ENCODE results near the gene RPS15. TPM values are rescaled to one million over a fixed set of nuclear protein-coding genes. Genes with fewer than 3 reads are reported as not detected.

Gene RPS15
- total and polyA plus RNA-seq, 3 experiments from 2014 or later: 1,485 to 2,756 (median 1,540) TPM

DNA sequence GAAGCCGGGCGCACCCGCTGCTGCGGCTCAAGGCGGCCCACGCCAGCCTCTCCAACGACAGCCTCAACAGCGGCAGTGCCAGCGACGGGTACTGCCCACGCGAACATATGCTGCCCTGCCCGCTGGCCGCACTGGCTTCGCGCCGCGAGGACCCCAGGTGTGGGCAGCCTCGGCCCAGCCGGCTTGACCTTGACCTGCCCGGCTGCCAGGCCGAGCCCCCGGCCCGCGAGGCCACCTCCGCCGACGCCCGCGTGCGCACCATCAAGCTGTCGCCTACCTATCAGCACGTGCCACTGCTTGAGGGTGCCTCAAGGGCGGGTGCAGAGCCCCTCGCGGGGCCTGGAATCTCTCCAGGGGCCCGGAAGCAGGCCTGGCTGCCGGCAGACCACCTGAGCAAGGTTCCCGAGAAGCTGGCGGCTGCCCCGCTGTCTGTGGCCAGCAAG is 27.8 kb downstream of the RPS15 start:
- POLR2A ChIA-PET: interaction anchor here (0.7 to 1.3 kb wide), 2 partner anchors 13 to 818 kb away, joined by 3 read pairs; no protein-coding TSS in a partner anchor

DNA sequence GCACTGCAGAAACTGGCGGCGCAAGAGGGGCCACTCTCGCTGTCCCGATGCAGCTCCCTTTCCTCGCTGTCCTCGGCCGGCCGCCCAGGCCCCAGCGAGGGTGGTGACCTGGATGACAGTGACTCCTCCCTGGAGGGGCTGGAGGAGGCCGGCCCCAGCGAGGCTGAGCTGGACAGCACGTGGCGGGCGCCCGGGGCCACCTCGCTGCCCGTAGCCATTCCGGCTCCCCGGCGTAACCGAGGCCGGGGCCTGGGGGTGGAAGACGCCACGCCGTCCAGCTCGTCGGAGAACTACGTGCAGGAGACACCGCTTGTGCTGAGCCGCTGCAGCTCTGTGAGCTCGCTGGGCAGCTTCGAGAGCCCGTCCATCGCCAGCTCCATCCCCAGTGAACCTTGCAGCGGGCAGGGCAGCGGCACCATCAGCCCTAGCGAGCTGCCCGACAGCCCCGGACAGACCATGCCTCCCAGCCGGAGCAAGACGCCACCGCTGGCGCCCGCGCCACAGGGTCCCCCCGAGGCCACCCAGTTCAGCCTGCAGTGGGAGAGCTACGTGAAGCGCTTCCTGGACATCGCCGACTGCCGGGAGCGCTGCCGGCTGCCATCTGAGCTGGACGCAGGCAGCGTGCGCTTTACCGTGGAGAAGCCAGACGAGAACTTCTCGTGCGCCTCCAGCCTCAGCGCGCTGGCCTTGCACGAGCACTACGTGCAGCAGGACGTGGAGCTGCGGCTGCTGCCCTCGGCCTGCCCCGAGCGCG is 28.4 kb downstream of the RPS15 start:
- Histone ChIP-seq H3K27me3 (ENCODE audit: insufficient read depth, low read length, poor library complexity, severe bottlenecking) (peaks cover 22% of the 10 kb centered on the region), H3K36me3 (ENCODE audit: insufficient read depth, low read length) (no peaks in the 10 kb centered on the region), H3K27ac (ENCODE audit: low read depth, low read length) (no peak overlapping the region), H3K9me3 (ENCODE audit: low read length) (no peaks in the 10 kb centered on the region), H3K4me3 (ENCODE audit: low read length) (no peak overlapping the region), H3K4me1 (ENCODE audit: insufficient read depth, low read length) (peaks cover 26% of the 10 kb centered on the region)
- CTCF ChIA-PET: interaction anchor here (0.8 to 1.6 kb wide), 5 partner anchors 9 to 48 kb away, joined by 3 to 5 read pairs (median 3); no protein-coding TSS in a partner anchor
- POLR2A ChIA-PET: interaction anchor here (1.3 kb wide), 1 partner anchor 13 kb away, joined by 3 read pairs; no protein-coding TSS in a partner anchor
- no peak for DNase-seq
- no peaks in the 10 kb centered on the region for H3K36me3 Mint-ChIP-seq
- H3K9me3 Mint-ChIP-seq: no peaks in the 10 kb centered on the region
- no peak overlapping the region for H3K4me3 Mint-ChIP-seq
- H3K4me1 Mint-ChIP-seq: peaks cover 0 to 14% (median 4%) of the 10 kb centered on the region in 3 donors
- H3K27me3 Mint-ChIP-seq: peaks cover 0 to 2% of the 10 kb centered on the region in 2 donors
- H3K27ac Mint-ChIP-seq: no peak overlapping the region

More for the DNA sequence above, 27.8 kb downstream of the RPS15 start:
- H3K9me3 ChIP-seq (ENCODE audit: low read length): no peaks in the 10 kb centered on the region
- Mint-ChIP-seq H3K36me3 (no peaks in the 10 kb centered on the region), H3K27me3 (peaks cover 0 to under 1% of the 10 kb centered on the region in 2 donors), H3K27ac (no peak overlapping the region), H3K4me1 (peaks cover 0 to 8% (median 2%) of the 10 kb centered on the region in 3 donors), H3K4me3 (no peak overlapping the region), H3K9me3 (no peaks in the 10 kb centered on the region)
- H3K36me3 ChIP-seq (ENCODE audit: insufficient read depth, low read length): no peaks in the 10 kb centered on the region
- DNase-seq: no peak
- CTCF ChIA-PET: interaction anchor here (0.8 to 1.6 kb wide), 5 partner anchors 10 to 48 kb away, joined by 3 to 5 read pairs (median 3); no protein-coding TSS in a partner anchor
- H3K27me3 ChIP-seq (ENCODE audit: insufficient read depth, low read length, poor library complexity, severe bottlenecking): peaks cover 18% of the 10 kb centered on the region
- no peak overlapping the region for H3K4me3 ChIP-seq (ENCODE audit: low read length)
- H3K4me1 ChIP-seq (ENCODE audit: insufficient read depth, low read length): peaks cover 20% of the 10 kb centered on the region
- no peak overlapping the region for H3K27ac ChIP-seq (ENCODE audit: low read depth, low read length)

DNA sequence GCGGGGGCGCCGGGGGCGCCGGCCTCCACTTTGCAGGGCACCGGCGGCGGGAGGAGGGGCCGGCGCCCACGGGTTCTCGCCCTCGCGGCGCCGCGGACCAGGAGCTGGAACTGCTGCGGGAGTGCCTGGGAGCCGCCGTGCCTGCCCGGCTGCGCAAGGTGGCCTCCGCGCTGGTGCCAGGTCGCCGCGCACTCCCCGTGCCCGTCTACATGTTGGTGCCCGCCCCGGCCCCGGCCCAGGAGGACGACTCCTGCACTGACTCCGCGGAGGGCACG is 29.0 kb downstream of the RPS15 start:
- Mint-ChIP-seq H3K4me3 (no peak overlapping the region), H3K36me3 (no peaks in the 10 kb centered on the region), H3K27ac (no peak overlapping the region), H3K27me3 (peaks cover 0 to 2% of the 10 kb centered on the region in 2 donors), H3K4me1 (peaks cover 0 to 19% (median 6%) of the 10 kb centered on the region in 3 donors), H3K9me3 (no peaks in the 10 kb centered on the region)
- H3K27me3 ChIP-seq (ENCODE audit: insufficient read depth, low read length, poor library complexity, severe bottlenecking): peaks cover 22% of the 10 kb centered on the region
- H3K27ac ChIP-seq (ENCODE audit: low read depth, low read length): no peak overlapping the region
- ChIA-PET POLR2A (interaction anchor here (1.3 kb wide), 1 partner anchor 14 kb away, joined by 3 read pairs; no protein-coding TSS in a partner anchor), CTCF (interaction anchor here (1.4 to 1.6 kb wide), 3 partner anchors 8 to 47 kb away, joined by 3 to 5 read pairs (median 3); no protein-coding TSS in a partner anchor)
- no peaks in the 10 kb centered on the region for H3K36me3 ChIP-seq (ENCODE audit: insufficient read depth, low read length)
- DNase-seq: no peak
- H3K9me3 ChIP-seq (ENCODE audit: low read length): no peaks in the 10 kb centered on the region
- H3K4me1 ChIP-seq (ENCODE audit: insufficient read depth, low read length): peaks cover 30% of the 10 kb centered on the region
- H3K4me3 ChIP-seq (ENCODE audit: low read length): no peak overlapping the region

DNA sequence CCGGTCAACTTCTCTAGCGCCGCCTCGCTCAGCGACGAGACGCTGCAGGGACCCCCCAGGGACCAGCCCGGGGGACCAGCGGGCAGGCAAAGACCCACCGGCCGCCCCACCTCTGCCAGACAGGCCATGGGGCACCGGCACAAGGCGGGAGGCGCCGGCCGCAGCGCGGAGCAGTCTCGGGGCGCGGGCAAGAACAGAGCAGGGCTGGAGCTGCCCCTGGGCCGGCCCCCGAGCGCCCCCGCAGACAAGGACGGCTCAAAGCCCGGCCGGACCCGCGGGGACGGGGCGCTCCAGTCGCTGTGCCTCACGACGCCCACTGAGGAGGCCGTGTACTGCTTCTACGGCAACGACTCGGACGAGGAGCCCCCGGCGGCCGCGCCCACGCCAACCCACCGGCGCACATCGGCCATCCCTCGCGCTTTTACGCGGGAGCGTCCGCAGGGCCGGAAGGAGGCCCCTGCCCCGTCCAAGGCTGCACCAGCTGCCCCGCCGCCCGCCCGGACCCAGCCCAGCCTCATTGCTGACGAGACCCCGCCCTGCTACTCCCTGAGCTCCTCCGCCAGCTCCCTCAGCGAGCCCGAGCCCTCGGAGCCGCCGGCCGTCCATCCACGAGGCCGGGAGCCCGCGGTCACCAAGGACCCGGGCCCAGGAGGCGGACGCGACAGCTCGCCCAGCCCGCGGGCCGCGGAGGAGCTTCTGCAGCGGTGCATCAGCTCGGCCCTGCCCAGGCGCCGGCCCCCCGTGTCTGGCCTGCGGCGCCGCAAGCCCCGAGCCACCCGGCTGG is 29.5 kb downstream of the RPS15 start:
- Histone ChIP-seq H3K4me1 (ENCODE audit: insufficient read depth, low read length) (peaks cover 30% of the 10 kb centered on the region), H3K27me3 (ENCODE audit: insufficient read depth, low read length, poor library complexity, severe bottlenecking) (peaks cover 22% of the 10 kb centered on the region), H3K36me3 (ENCODE audit: insufficient read depth, low read length) (no peaks in the 10 kb centered on the region), H3K27ac (ENCODE audit: low read depth, low read length) (no peak overlapping the region), H3K4me3 (ENCODE audit: low read length) (no peak overlapping the region), H3K9me3 (ENCODE audit: low read length) (no peaks in the 10 kb centered on the region)
- no peak for DNase-seq
- peaks cover 0 to 2% of the 10 kb centered on the region in 2 donors for H3K27me3 Mint-ChIP-seq
- CTCF ChIA-PET: interaction anchor here (1.4 kb wide), 1 partner anchor 23 kb away, joined by 3 read pairs; no protein-coding TSS in a partner anchor
- H3K36me3 Mint-ChIP-seq: no peaks in the 10 kb centered on the region
- H3K4me3 Mint-ChIP-seq: no peak overlapping the region
- POLR2A ChIA-PET: interaction anchor here (1.3 kb wide), 1 partner anchor 14 kb away, joined by 3 read pairs; no protein-coding TSS in a partner anchor
- H3K9me3 Mint-ChIP-seq: no peaks in the 10 kb centered on the region
- no peak overlapping the region for H3K27ac Mint-ChIP-seq
- H3K4me1 Mint-ChIP-seq: peaks cover 0 to 20% (median 6%) of the 10 kb centered on the region in 3 donors

DNA sequence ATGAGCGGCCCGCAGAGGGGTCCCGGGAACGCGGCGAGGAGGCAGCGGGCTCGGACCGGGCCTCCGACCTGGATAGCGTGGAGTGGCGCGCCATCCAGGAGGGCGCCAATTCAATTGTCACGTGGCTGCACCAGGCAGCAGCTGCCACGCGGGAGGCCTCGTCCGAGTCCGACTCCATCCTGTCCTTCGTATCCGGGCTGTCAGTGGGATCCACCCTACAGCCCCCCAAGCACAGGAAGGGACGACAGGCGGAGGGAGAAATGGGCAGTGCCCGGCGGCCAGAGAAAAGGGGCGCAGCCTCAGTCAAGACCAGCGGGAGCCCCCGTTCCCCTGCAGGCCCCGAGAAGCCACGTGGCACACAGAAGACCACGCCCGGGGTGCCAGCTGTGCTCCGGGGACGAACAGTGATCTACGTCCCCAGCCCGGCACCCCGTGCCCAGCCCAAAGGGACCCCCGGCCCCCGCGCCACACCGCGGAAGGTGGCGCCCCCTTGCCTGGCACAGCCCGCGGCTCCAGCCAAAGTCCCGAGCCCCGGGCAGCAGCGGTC is 30.2 kb downstream of the RPS15 start:
- ChIA-PET CTCF (no interaction called here), POLR2A (interaction anchor here (0.6 to 0.7 kb wide), 2 partner anchors 22 to 41 kb away, joined by 3 to 6 read pairs; partner anchors contain the start of gene REEP6)
- H3K27me3 Mint-ChIP-seq: peaks cover 0 to 2% of the 10 kb centered on the region in 2 donors
- peak overlapping the region in 5 of 7 donors; percentile 41 to 80 (median 52) for H3K4me3 Mint-ChIP-seq
- Histone ChIP-seq H3K9me3 (ENCODE audit: low read length) (no peaks in the 10 kb centered on the region), H3K27ac (ENCODE audit: low read depth, low read length) (no peak overlapping the region), H3K4me1 (ENCODE audit: insufficient read depth, low read length) (peaks cover 30% of the 10 kb centered on the region), H3K27me3 (ENCODE audit: insufficient read depth, low read length, poor library complexity, severe bottlenecking) (peaks cover 22% of the 10 kb centered on the region), H3K4me3 (ENCODE audit: low read length) (no peak overlapping the region), H3K36me3 (ENCODE audit: insufficient read depth, low read length) (no peaks in the 10 kb centered on the region)
- peaks cover 5 to 25% (median 9%) of the 10 kb centered on the region in 3 donors for H3K4me1 Mint-ChIP-seq
- H3K36me3 Mint-ChIP-seq: no peaks in the 10 kb centered on the region
- no peak for DNase-seq
- no peak overlapping the region for H3K27ac Mint-ChIP-seq
- H3K9me3 Mint-ChIP-seq: no peaks in the 10 kb centered on the region

DNA sequence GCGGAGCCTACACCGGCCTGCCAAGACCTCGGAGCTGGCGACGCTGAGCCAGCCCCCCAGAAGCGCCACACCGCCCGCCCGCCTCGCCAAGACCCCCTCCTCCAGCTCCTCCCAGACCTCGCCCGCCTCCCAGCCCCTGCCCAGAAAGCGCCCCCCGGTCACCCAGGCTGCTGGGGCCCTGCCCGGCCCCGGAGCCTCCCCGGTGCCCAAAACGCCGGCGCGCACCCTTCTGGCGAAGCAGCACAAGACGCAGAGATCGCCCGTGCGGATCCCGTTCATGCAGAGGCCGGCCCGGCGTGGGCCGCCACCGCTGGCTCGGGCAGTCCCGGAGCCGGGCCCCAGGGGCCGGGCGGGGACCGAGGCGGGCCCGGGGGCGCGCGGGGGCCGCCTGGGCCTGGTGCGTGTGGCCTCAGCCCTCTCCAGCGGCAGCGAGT is 30.6 kb downstream of the RPS15 start:
- Mint-ChIP-seq H3K36me3 (no peaks in the 10 kb centered on the region), H3K9me3 (no peaks in the 10 kb centered on the region), H3K4me1 (peaks cover 5 to 25% (median 9%) of the 10 kb centered on the region in 3 donors), H3K27ac (no peak overlapping the region), H3K27me3 (peaks cover 0 to 2% of the 10 kb centered on the region in 2 donors), H3K4me3 (peak overlapping the region in 5 of 7 donors; percentile 41 to 78 (median 46))
- Histone ChIP-seq H3K36me3 (ENCODE audit: insufficient read depth, low read length) (no peaks in the 10 kb centered on the region), H3K27ac (ENCODE audit: low read depth, low read length) (no peak overlapping the region), H3K4me1 (ENCODE audit: insufficient read depth, low read length) (peaks cover 30% of the 10 kb centered on the region), H3K4me3 (ENCODE audit: low read length) (no peak overlapping the region), H3K9me3 (ENCODE audit: low read length) (no peaks in the 10 kb centered on the region), H3K27me3 (ENCODE audit: insufficient read depth, low read length, poor library complexity, severe bottlenecking) (peaks cover 22% of the 10 kb centered on the region)
- ChIA-PET CTCF (no interaction called here), POLR2A (interaction anchor here (0.6 to 0.7 kb wide), 2 partner anchors 22 to 41 kb away, joined by 3 to 6 read pairs; partner anchors contain the start of gene REEP6)
- no peak for DNase-seq

DNA sequence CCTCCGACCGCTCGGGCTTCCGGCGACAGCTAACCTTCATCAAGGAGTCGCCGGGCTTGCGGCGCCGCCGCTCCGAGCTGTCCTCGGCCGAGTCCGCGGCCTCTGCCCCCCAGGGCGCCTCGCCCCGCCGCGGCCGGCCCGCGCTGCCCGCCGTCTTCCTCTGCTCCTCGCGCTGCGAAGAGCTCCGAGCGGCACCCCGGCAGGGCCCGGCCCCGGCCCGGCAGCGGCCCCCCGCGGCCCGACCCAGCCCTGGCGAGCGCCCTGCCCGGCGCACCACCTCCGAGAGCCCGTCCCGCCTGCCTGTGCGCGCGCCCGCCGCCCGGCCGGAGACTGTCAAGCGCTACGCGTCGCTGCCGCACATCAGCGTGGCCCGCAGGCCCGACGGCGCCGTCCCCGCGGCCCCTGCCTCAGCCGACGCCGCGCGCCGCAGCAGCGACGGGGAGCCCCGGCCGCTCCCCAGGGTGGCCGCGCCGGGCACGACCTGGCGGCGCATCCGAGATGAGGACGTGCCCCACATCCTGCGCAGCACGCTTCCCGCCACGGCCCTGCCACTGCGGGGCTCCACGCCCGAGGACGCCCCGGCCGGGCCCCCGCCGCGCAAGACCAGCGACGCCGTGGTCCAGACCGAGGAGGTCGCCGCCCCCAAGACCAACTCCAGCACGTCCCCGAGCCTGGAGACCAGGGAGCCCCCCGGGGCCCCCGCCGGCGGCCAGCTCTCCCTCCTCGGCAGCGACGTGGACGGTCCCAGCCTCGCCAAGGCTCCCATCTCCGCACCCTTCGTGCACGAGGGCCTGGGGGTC is 31.3 kb downstream of the RPS15 start:
- Histone ChIP-seq H3K9me3 (ENCODE audit: low read length) (no peaks in the 10 kb centered on the region), H3K27ac (ENCODE audit: low read depth, low read length) (no peak overlapping the region), H3K4me3 (ENCODE audit: low read length) (no peak overlapping the region), H3K27me3 (ENCODE audit: insufficient read depth, low read length, poor library complexity, severe bottlenecking) (peaks cover 22% of the 10 kb centered on the region), H3K36me3 (ENCODE audit: insufficient read depth, low read length) (no peaks in the 10 kb centered on the region), H3K4me1 (ENCODE audit: insufficient read depth, low read length) (peaks cover 30% of the 10 kb centered on the region)
- ChIA-PET POLR2A (interaction anchor here (0.7 to 1.6 kb wide), 2 partner anchors 21 kb away, joined by 3 to 4 read pairs; partner anchors contain the start of gene REEP6), CTCF (no interaction called here)
- Mint-ChIP-seq H3K36me3 (peaks cover 0 to under 1% (median 0%) of the 10 kb centered on the region in 3 donors), H3K9me3 (no peaks in the 10 kb centered on the region), H3K27me3 (peaks cover 0 to 2% of the 10 kb centered on the region in 2 donors), H3K4me1 (peaks cover 5 to 25% (median 9%) of the 10 kb centered on the region in 3 donors), H3K27ac (no peak overlapping the region), H3K4me3 (peak overlapping the region in 1 of 7 donors; percentile 80)
- DNase-seq: no peak
